ENCODE data around the gene CORIN.

The CORIN gene

GRCh38 chr4:47598320-47598719, 239.5 kb downstream of the CORIN start:
- no CpG with 5 or more reads among the region's 1 CpG for WGBS (ENCODE audit: extremely low coverage, insufficient coverage, insufficient read length)
- no peaks in the 10 kb centered on the region for H3K9me3 ChIP-seq (ENCODE audit: insufficient read depth, low read depth, low read length)
- H3K79me1 ChIP-seq (ENCODE audit: low read length), result no peaks in the 10 kb centered on the region

GRCh38 chr4:47597696-47598095, 240.2 kb downstream of the CORIN start:
- no peaks in the 10 kb centered on the region for H3K27me3 ChIP-seq (ENCODE audit: insufficient read depth, low read length)
- no peak overlapping the region for H3K18ac ChIP-seq (ENCODE audit: low read length)
- peaks cover 6 to 7% of the 10 kb centered on the region in 2 experiments for H3K36me3 ChIP-seq (ENCODE audit: control insufficient read depth in 1 of 2, insufficient read depth in 2 of 2, low read length in 2 of 2)
- no peak overlapping the region for H3K4ac ChIP-seq (ENCODE audit: low read depth, low read length)
- no peak overlapping the region for H3K23ac ChIP-seq (ENCODE audit: low read length)
- H3K4me2 ChIP-seq (ENCODE audit: low read length), result no peak overlapping the region
- H3K4me3 ChIP-seq (ENCODE audit: low read depth, low read length), result no peak overlapping the region
- no peak overlapping the region for H3K9ac ChIP-seq (ENCODE audit: low read length)
- no peak overlapping the region for H2AK5ac ChIP-seq (ENCODE audit: low read length)
- no peak overlapping the region for H2BK120ac ChIP-seq (ENCODE audit: insufficient read depth, low read length, poor library complexity)
- H2BK5ac ChIP-seq (ENCODE audit: low read depth, low read length, poor library complexity), result no peak overlapping the region
- H2AFZ ChIP-seq (ENCODE audit: insufficient read depth, low read length, poor library complexity), result no peak overlapping the region
- H2BK12ac ChIP-seq (ENCODE audit: low read length), result no peak overlapping the region
- no peak for DNase-seq
- H3K4me1 ChIP-seq (ENCODE audit: control insufficient read depth in 1 of 2, insufficient read depth in 2 of 2, low read length in 2 of 2), result no peaks in the 10 kb centered on the region
- no peak overlapping the region for H4K8ac ChIP-seq (ENCODE audit: low read depth, low read length)
- no peak overlapping the region for H3K27ac ChIP-seq (ENCODE audit: low read depth, low read length)
- no peak overlapping the region for H4K91ac ChIP-seq (ENCODE audit: low read depth, low read length)
- H3K9me3 ChIP-seq (ENCODE audit: insufficient read depth, low read depth, low read length), result no peaks in the 10 kb centered on the region
- no peak overlapping the region for H3K14ac ChIP-seq (ENCODE audit: low read length)
- no peak overlapping the region for H4K12ac ChIP-seq (ENCODE audit: low read depth, low read length)
- no peaks in the 10 kb centered on the region for H3K79me2 ChIP-seq (ENCODE audit: control insufficient read depth, insufficient read depth, low read length, poor library complexity)
- H3K79me1 ChIP-seq (ENCODE audit: low read length), result no peaks in the 10 kb centered on the region
- no CpG with 5 or more reads among the region's 1 CpG for WGBS (ENCODE audit: extremely low coverage, insufficient coverage, insufficient read length)

More at GRCh38 chr4:47598320-47598719, 239.5 kb downstream of the CORIN start:
- Histone ChIP-seq H2BK120ac (ENCODE audit: insufficient read depth, low read length, poor library complexity) (no peak overlapping the region), H3K18ac (ENCODE audit: low read length) (no peak overlapping the region), H3K23ac (ENCODE audit: low read length) (no peak overlapping the region), H3K9ac (ENCODE audit: low read length) (no peak overlapping the region), H3K4me3 (ENCODE audit: low read depth, low read length) (no peak overlapping the region), H3K27ac (ENCODE audit: low read depth, low read length) (no peak overlapping the region), H3K36me3 (ENCODE audit: control insufficient read depth in 1 of 2, insufficient read depth in 2 of 2, low read length in 2 of 2) (peaks cover 8 to 9% of the 10 kb centered on the region in 2 experiments), H3K27me3 (ENCODE audit: insufficient read depth, low read length) (no peaks in the 10 kb centered on the region), H2BK12ac (ENCODE audit: low read length) (no peak overlapping the region), H2AK5ac (ENCODE audit: low read length) (no peak overlapping the region), H3K4me1 (ENCODE audit: control insufficient read depth in 1 of 2, insufficient read depth in 2 of 2, low read length in 2 of 2) (no peaks in the 10 kb centered on the region), H4K91ac (ENCODE audit: low read depth, low read length) (no peak overlapping the region), H4K12ac (ENCODE audit: low read depth, low read length) (no peak overlapping the region), H3K14ac (ENCODE audit: low read length) (no peak overlapping the region), H3K4ac (ENCODE audit: low read depth, low read length) (no peak overlapping the region), H2BK5ac (ENCODE audit: low read depth, low read length, poor library complexity) (no peak overlapping the region), H3K4me2 (ENCODE audit: low read length) (no peak overlapping the region), H2AFZ (ENCODE audit: insufficient read depth, low read length, poor library complexity) (no peak overlapping the region), H4K8ac (ENCODE audit: low read depth, low read length) (no peak overlapping the region), H3K79me2 (ENCODE audit: control insufficient read depth, insufficient read depth, low read length, poor library complexity) (no peaks in the 10 kb centered on the region)
- DNase-seq, result no peak

DNA sequence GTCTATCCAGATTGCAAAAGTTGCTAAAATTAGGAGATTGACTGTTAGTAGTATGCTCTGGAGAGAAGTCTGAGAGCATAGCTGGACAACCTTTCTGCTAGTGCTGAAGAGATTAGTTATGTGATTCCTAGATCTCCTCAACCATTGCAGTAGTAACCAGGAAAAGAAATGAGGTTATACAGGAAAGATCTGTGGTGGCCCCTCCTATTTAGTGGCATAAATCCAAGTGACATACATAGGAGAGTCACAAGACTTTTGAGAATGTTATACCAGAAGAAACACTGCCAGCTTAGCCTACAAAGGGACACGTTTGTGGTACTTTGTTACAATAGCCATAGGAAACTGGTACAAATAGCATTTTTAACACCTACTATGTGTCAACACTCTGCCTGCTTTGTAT, 247.5 kb downstream of the CORIN start:
- H2AFZ ChIP-seq (ENCODE audit: insufficient read depth, low read length, poor library complexity), result no peak overlapping the region
- no peaks in the 10 kb centered on the region for H3K79me2 ChIP-seq (ENCODE audit: control insufficient read depth, insufficient read depth, low read length, poor library complexity)
- DNase-seq, result no peak
- H2AK5ac ChIP-seq (ENCODE audit: low read length), result no peak overlapping the region
- no peak overlapping the region for H3K27ac ChIP-seq (ENCODE audit: low read depth, low read length)
- no peak overlapping the region for H3K4me3 ChIP-seq (ENCODE audit: low read depth, low read length)
- H3K4ac ChIP-seq (ENCODE audit: low read depth, low read length), result no peak overlapping the region
- H3K79me1 ChIP-seq (ENCODE audit: low read length), result no peaks in the 10 kb centered on the region
- H3K9me3 ChIP-seq (ENCODE audit: insufficient read depth, low read depth, low read length), result no peaks in the 10 kb centered on the region
- WGBS (ENCODE audit: extremely low coverage, insufficient coverage, insufficient read length), result no CpG with 5 or more reads among the region's 1 CpG
- H3K18ac ChIP-seq (ENCODE audit: low read length), result no peak overlapping the region
- no peak overlapping the region for H4K12ac ChIP-seq (ENCODE audit: low read depth, low read length)
- no peak overlapping the region for H2BK5ac ChIP-seq (ENCODE audit: low read depth, low read length, poor library complexity)
- H3K14ac ChIP-seq (ENCODE audit: low read length), result no peak overlapping the region
- H3K9ac ChIP-seq (ENCODE audit: low read length), result no peak overlapping the region
- H2BK12ac ChIP-seq (ENCODE audit: low read length), result no peak overlapping the region
- no peak overlapping the region for H4K91ac ChIP-seq (ENCODE audit: low read depth, low read length)
- no peak overlapping the region for H4K8ac ChIP-seq (ENCODE audit: low read depth, low read length)
- peaks cover 2 to 29% of the 10 kb centered on the region in 2 experiments for H3K36me3 ChIP-seq (ENCODE audit: control insufficient read depth in 1 of 2, insufficient read depth in 2 of 2, low read length in 2 of 2)
- no peaks in the 10 kb centered on the region for H3K27me3 ChIP-seq (ENCODE audit: insufficient read depth, low read length)
- H2BK120ac ChIP-seq (ENCODE audit: insufficient read depth, low read length, poor library complexity), result no peak overlapping the region
- H3K4me2 ChIP-seq (ENCODE audit: low read length), result no peak overlapping the region
- H3K23ac ChIP-seq (ENCODE audit: low read length), result no peak overlapping the region
- H3K4me1 ChIP-seq (ENCODE audit: control insufficient read depth in 1 of 2, insufficient read depth in 2 of 2, low read length in 2 of 2), result no peaks in the 10 kb centered on the region

GRCh38 chr4:47579235-47579634, 258.6 kb downstream of the CORIN start:
- H3K4me2 ChIP-seq (ENCODE audit: low read length), result no peak overlapping the region
- no peak overlapping the region for H3K4ac ChIP-seq (ENCODE audit: low read depth, low read length)
- no peaks in the 10 kb centered on the region for H3K79me2 ChIP-seq (ENCODE audit: control insufficient read depth, insufficient read depth, low read length, poor library complexity)
- H2BK120ac ChIP-seq (ENCODE audit: insufficient read depth, low read length, poor library complexity), result no peak overlapping the region
- no peak overlapping the region for H3K23ac ChIP-seq (ENCODE audit: low read length)
- H4K91ac ChIP-seq (ENCODE audit: low read depth, low read length), result no peak overlapping the region
- no peak overlapping the region for H4K12ac ChIP-seq (ENCODE audit: low read depth, low read length)
- H2AFZ ChIP-seq (ENCODE audit: insufficient read depth, low read length, poor library complexity), result no peak overlapping the region
- H3K9ac ChIP-seq (ENCODE audit: low read length), result no peak overlapping the region
- no peaks in the 10 kb centered on the region for H3K27me3 ChIP-seq (ENCODE audit: insufficient read depth, low read length)
- no peak overlapping the region for H3K4me3 ChIP-seq (ENCODE audit: low read depth, low read length)
- no peak overlapping the region for H3K27ac ChIP-seq (ENCODE audit: low read depth, low read length)
- no CpG with 5 or more reads among the region's 3 CpGs for WGBS (ENCODE audit: extremely low coverage, insufficient coverage, insufficient read length)
- no peak overlapping the region for H3K14ac ChIP-seq (ENCODE audit: low read length)
- H3K18ac ChIP-seq (ENCODE audit: low read length), result no peak overlapping the region
- no peak overlapping the region for H2BK5ac ChIP-seq (ENCODE audit: low read depth, low read length, poor library complexity)
- no peak overlapping the region for H2AK5ac ChIP-seq (ENCODE audit: low read length)
- DNase-seq, result no peak
- no peak overlapping the region for H4K8ac ChIP-seq (ENCODE audit: low read depth, low read length)
- H3K36me3 ChIP-seq (ENCODE audit: control insufficient read depth in 1 of 2, insufficient read depth in 2 of 2, low read length in 2 of 2), result peaks cover 10 to 54% of the 10 kb centered on the region in 2 experiments
- no peaks in the 10 kb centered on the region for H3K4me1 ChIP-seq (ENCODE audit: control insufficient read depth in 1 of 2, insufficient read depth in 2 of 2, low read length in 2 of 2)
- no peaks in the 10 kb centered on the region for H3K79me1 ChIP-seq (ENCODE audit: low read length)
- H3K9me3 ChIP-seq (ENCODE audit: insufficient read depth, low read depth, low read length), result no peaks in the 10 kb centered on the region
- H2BK12ac ChIP-seq (ENCODE audit: low read length), result no peak overlapping the region
